HEK293T (cell line): ENCODE results near the gene PRPF39.

ENCODE experiments used
- CTCF ChIA-PET: fragments of 350-600 bp; formaldehyde crosslinking; extraction: SDS; loops from one replicate; lab custom pipeline; 2021; ENCODE audit warnings: antibody characterized with exemption, inconsistent platforms; lab: Yijun Ruan, JAX
- POLR2A ChIA-PET: fragments of 350-600 bp; formaldehyde crosslinking; extraction: SDS; loops from one replicate; lab custom pipeline; 2020; ENCODE audit warnings: antibody characterized with exemption, inconsistent platforms; lab: Yijun Ruan, JAX
- DNase-seq: peaks from one replicate; pipeline ENCODE4 v3.0.0; 2012; ENCODE audit warnings: mixed read lengths; ENCODE audit errors: extremely low spot score
- ARNT ChIP-seq: fragments of 450-650 bp; IDR thresholded peaks from 2 replicates; pipeline ENCODE4 v1.6.1; 2017; ENCODE audit warnings: mild to moderate bottlenecking
- BHLHE40 ChIP-seq: fragments of 450-650 bp; IDR thresholded peaks from 2 replicates; pipeline ENCODE4 v1.6.1; 2016; ENCODE audit warnings: mild to moderate bottlenecking, moderate library complexity, borderline replicate concordance
- CTBP1 ChIP-seq: fragments of 450-650 bp; IDR thresholded peaks from 2 replicates; pipeline ENCODE4 v1.6.1; 2016; ENCODE audit warnings: borderline replicate concordance
- ELF4 ChIP-seq: fragments of 450-650 bp; IDR thresholded peaks from 2 replicates; pipeline ENCODE4 v1.6.1; 2017; ENCODE audit warnings: antibody characterized with exemption
- FOXA1 ChIP-seq: fragments of 450-650 bp; IDR thresholded peaks from 2 replicates; pipeline ENCODE4 v1.6.1; 2016; ENCODE audit warnings: mild to moderate bottlenecking
- FOXK2 ChIP-seq: fragments of 450-650 bp; IDR thresholded peaks from 2 replicates; pipeline ENCODE4 v1.6.1; 2016; ENCODE audit warnings: mild to moderate bottlenecking
- FOXM1 ChIP-seq: fragments of 450-650 bp; IDR thresholded peaks from 2 replicates; pipeline ENCODE4 v1.6.1; 2017; ENCODE audit warnings: mild to moderate bottlenecking, borderline replicate concordance
- HDGF ChIP-seq: fragments of 450-650 bp; IDR thresholded peaks from 2 replicates; pipeline ENCODE4 v1.6.1; 2017; ENCODE audit warnings: antibody characterized with exemption, borderline replicate concordance
- L3MBTL2 ChIP-seq: fragments of 450-650 bp; conservative IDR thresholded peaks from 2 replicates; pipeline ENCODE4 v1.6.1; 2016; ENCODE audit warnings: mild to moderate bottlenecking
- LEF1 ChIP-seq: fragments of 450-650 bp; IDR thresholded peaks from 2 replicates; pipeline ENCODE4 v1.6.1; 2017; ENCODE audit warnings: mild to moderate bottlenecking, borderline replicate concordance
- NFRKB ChIP-seq: fragments of 450-650 bp; IDR thresholded peaks from 2 replicates; pipeline ENCODE4 v1.6.1; 2016; ENCODE audit warnings: mild to moderate bottlenecking, moderate library complexity
- SP1 ChIP-seq: fragments of 450-650 bp; IDR thresholded peaks from 2 replicates; pipeline ENCODE4 v1.6.1; 2017
- SUZ12 ChIP-seq: fragments of 450-650 bp; IDR thresholded peaks from 2 replicates; pipeline ENCODE4 v1.6.1; 2016; ENCODE audit warnings: mild to moderate bottlenecking
- TARDBP ChIP-seq: fragments of 450-650 bp; IDR thresholded peaks from 2 replicates; pipeline ENCODE4 v1.6.1; 2016
- ZNF384 ChIP-seq: fragments of 450-650 bp; IDR thresholded peaks from 2 replicates; pipeline ENCODE4 v1.6.1; 2016
- TF ChIP-seq, protein P1 (sequence below): fragments of 450-650 bp; IDR thresholded peaks from 2 replicates; pipeline ENCODE4 v1.6.1; 2016

The PRPF39 gene

DNA sequence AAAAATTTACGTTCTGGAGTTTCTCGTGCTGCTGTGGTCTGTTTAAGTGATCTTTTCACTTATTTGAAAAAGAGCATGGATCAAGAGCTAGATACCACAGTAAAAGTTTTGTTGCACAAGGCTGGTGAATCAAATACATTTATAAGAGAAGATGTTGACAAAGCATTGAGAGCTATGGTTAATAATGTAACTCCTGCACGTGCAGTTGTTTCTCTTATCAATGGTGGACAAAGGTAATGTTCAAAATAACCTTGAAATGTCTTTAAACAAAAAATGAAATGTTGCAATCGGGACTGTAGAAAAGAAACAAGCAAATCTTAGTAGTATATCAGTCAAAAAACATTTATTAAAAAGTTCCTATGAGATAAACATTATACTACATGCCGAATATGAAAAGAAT is 39.3 kb upstream of the PRPF39 start:
- CTCF ChIA-PET, result no interaction called here
- POLR2A ChIA-PET, result no interaction called here
- no peak for DNase-seq
- no peak for TF ChIP-seq SP1
- no peak for TF ChIP-seq ELF4
- TF ChIP-seq FOXK2, result no peak
- TF ChIP-seq CTBP1, result no peak
- no peak for TF ChIP-seq TARDBP
- TF ChIP-seq NFRKB, result no peak
- no peak for TF ChIP-seq LEF1
- no peak for TF ChIP-seq BHLHE40

DNA sequence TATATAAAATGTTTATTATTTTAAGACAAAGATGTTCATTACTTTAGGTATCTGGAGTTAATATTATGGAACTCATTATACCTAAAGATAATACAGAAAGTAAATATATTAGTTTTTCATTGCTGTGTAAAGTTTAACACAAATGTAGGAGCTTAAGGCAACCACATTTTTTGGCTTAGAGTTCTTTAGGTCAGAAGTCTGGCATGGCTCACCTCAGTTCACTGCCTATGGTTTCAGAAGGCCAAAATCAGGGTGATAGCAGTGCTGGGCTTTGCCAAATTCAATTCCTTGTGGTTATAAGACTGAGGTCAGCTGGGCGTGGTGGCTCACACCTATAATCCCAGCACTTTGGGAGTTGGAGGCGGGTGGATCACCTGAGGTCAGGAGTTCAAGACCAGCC is 35.5 kb upstream of the PRPF39 start:
- no peak for TF ChIP-seq TARDBP
- TF ChIP-seq L3MBTL2, result no peak
- TF ChIP-seq ARNT, result no peak
- TF ChIP-seq, protein P1, sequence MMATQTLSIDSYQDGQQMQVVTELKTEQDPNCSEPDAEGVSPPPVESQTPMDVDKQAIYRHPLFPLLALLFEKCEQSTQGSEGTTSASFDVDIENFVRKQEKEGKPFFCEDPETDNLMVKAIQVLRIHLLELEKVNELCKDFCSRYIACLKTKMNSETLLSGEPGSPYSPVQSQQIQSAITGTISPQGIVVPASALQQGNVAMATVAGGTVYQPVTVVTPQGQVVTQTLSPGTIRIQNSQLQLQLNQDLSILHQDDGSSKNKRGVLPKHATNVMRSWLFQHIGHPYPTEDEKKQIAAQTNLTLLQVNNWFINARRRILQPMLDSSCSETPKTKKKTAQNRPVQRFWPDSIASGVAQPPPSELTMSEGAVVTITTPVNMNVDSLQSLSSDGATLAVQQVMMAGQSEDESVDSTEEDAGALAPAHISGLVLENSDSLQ, result no peak
- TF ChIP-seq LEF1, result no peak
- no peak for TF ChIP-seq SP1
- no peak for TF ChIP-seq ELF4
- TF ChIP-seq BHLHE40, result no peak
- TF ChIP-seq ZNF384, result no peak
- TF ChIP-seq FOXA1, result no peak
- no peak for TF ChIP-seq NFRKB
- no peak for TF ChIP-seq HDGF
- TF ChIP-seq FOXK2, result no peak
- TF ChIP-seq SUZ12, result no peak
- TF ChIP-seq FOXM1, result no peak
- TF ChIP-seq CTBP1, result no peak
- ChIA-PET CTCF (no interaction called here), POLR2A (no interaction called here)
- DNase-seq, result no peak

DNA sequence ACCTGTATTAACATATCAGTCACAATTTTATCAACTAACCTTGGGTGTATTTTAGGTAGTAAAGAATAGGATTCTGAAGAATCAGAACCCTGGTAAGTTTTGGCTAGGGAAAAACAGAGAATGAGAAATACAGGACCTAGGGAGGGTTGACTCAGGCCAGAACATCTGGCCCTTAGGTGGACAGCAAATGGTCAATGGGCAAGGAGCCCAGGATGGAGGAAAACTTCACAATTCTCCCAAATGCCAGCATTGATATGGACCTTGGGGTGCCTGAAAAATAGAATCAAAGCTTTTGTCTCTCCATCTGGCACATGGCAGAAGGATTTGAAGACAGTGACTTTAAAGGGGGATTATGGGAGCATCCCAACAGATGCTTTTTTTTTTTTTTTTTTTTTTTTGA is 32.7 kb upstream of the PRPF39 start:
- no peak for DNase-seq

DNA sequence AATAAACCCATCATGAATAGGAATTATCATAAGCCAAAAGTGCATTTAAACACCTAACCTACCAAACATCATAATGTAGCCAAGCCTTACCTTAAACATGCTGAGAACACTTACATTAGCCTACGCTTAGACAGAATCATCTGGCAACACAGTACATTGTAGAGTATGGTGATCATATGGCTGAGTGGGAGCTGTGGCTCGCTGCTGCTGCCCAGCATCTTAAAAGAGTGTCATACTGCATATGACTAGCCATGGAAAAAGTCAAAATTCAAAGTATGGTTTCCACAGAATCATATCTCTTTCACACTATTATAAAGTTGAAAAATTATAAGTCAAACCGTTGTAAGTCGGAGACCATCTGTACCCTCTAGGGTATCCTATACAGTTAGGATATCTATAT is 32.0 kb upstream of the PRPF39 start:
- ChIA-PET POLR2A (no interaction called here), CTCF (no interaction called here)
- TF ChIP-seq SUZ12 (no peak), FOXM1 (no peak), NFRKB (no peak), CTBP1 (no peak), ARNT (no peak), ZNF384 (no peak), FOXA1 (no peak), TARDBP (no peak), FOXK2 (no peak), LEF1 (no peak), ELF4 (no peak), SP1 (no peak), BHLHE40 (no peak), HDGF (no peak), L3MBTL2 (no peak)
- TF ChIP-seq, protein P1, result no peak
- no peak for DNase-seq

More for the DNA sequence above, 32.7 kb upstream of the PRPF39 start:
- TF ChIP-seq FOXK2, result no peak
- TF ChIP-seq L3MBTL2, result no peak
- TF ChIP-seq, protein P1, result no peak
- no peak for TF ChIP-seq CTBP1
- no peak for TF ChIP-seq BHLHE40
- TF ChIP-seq FOXM1, result no peak
- TF ChIP-seq NFRKB, result no peak
- TF ChIP-seq HDGF, result no peak
- no peak for TF ChIP-seq TARDBP
- no peak for TF ChIP-seq SP1
- ChIA-PET CTCF (no interaction called here), POLR2A (no interaction called here)

DNA sequence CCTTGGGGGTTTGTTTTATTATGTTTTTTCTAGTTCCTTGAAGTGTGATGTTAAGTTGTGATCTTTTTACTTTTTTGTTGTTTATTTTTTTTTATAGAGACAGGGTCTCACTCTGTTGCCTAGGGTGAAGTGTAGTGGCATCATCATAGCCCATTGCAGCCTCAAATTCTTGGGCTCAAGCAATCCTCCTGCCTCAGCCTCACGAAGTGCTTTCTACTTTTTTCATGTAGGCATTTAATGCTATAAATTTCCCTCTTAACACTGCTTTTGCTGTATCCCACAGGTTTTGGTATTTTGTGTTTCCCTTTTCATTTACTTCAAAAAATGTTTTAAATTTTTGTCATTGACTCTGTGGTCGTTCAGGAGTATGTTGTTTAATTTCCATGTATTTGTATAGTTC is 26.6 kb upstream of the PRPF39 start:
- CTCF ChIA-PET, result no interaction called here
- DNase-seq, result no peak
- TF ChIP-seq TARDBP, result no peak
- no peak for TF ChIP-seq BHLHE40
- no peak for TF ChIP-seq CTBP1
- TF ChIP-seq ARNT, result no peak
- TF ChIP-seq L3MBTL2, result no peak
- TF ChIP-seq NFRKB, result no peak
- no peak for TF ChIP-seq HDGF
- no peak for TF ChIP-seq ZNF384
- no peak for TF ChIP-seq SUZ12
- no peak for TF ChIP-seq ELF4
- no peak for TF ChIP-seq FOXM1
- TF ChIP-seq, protein P1, result no peak
- TF ChIP-seq FOXA1, result no peak
- TF ChIP-seq LEF1, result no peak
- TF ChIP-seq SP1, result no peak
- no peak for TF ChIP-seq FOXK2
- POLR2A ChIA-PET, result interaction anchor here (0.6 kb wide), 1 partner anchor 11 kb away, joined by 3 read pairs; no protein-coding TSS in a partner anchor
